Activated naive CD4-positive, alpha-beta T cell treated with anti-CD3 and anti-CD28 coated beads, Interleukin-2, amount 50 U/mL, for 16 hours (primary cell): ENCODE data around the gene DENND6B.
"Not testable (repeated sequence)": the region's sequence is repeated elsewhere in the genome, so short reads cannot be mapped to it uniquely, and the experiment has no call there.

Experiments
- DNase-seq: peaks from one replicate; pipeline ENCODE4 v3.0.0-alpha.2; 2020

Gene DENND6B

DNA sequence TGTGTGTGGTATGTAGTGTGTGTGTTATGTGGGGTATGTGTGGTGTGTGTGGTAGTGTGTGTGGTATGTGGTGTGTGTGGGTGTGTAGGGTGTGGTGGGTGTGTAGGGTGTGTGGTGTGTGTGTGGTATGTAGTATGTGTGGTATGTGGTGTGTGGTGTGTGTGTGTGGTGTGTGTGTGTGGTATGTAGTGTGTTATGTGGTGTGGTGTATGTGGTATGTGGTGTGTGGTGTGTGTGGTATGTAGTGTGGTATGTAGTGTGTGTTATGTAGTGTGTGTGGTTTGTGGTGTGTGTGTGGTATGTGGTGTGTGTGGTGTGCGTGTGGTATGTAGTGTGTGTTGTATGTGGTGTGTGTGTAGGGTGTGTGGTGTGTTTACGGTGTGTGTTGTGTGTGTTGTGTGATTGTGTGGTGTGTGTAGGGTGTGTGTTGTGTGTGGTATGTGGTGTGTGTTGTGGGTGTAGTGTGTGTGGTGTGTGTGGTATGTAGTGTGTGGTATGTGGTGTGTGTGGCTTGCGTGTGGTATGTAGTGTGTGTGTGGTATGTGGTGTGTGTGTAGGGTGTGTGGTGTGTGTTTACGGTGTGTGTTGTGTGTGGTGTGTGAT is 12.1 kb upstream of the DENND6B start:
- DNase-seq = no peak

DNA sequence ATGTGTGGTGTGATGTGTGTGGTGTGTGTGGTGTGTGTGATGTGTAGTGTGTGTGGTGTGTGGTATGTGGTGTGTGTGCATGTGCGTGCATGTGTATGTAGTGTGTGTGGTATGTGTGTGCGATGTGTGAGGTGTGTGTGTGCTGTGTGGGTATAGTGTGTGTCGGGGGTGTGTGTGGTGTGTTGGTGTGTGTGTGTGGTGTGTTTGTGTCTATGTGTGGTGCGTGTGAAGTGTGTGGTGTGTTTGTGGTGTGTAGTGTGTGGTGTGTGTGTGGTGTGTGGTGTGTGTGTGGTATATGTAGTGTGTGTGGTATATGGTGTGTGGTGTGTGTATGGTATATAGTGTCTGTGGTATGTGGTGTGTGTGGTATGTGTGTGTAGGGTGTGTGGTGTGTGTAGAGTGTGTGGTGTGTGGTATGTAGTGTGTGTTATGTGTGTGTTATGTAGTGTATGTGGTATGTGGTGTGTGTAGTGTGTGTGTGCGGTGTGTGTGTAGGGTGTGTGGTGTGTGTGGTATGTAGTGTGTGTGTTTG is 11.3 kb upstream of the DENND6B start:
- DNase-seq = no peak

DNA sequence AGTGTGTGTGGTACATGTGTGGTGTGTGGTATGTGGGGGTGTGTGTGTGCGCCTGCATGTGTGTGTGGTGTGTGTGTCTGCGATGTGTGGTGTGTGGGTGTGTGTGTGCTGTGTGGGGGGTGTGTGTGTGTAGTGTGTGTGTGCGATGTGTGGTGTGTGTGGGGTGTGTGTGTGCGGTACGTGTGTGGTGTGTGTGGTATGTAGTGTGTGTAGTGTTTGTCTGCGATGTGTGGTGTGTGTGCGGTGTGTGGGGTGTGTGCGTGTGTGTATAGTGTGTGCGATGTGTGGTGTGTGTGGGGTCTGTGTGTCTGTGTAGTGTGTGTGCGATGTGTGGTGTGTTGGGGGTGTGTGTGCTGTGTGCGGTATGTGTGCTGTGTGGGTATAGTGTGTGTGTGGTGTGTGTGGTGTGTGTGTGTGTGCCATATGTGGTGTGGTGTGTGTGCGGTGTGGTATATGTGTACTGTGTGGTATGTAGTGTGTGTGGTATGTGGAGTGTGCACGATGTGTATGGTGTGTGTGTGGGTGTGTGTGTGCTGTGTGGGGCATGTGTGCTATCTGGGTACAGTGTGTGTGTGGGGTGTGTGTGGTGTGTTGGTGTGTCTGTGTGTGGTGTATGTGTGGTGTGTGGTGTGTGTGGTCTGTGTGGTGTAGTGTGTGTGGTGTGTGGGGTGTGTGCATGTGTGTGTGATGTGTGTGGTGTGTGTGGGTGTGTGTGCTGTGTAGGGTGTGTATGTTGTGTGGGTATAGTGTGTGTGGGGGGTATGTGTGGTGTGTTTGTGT is 10.6 kb upstream of the DENND6B start:
- no peak for DNase-seq

DNA sequence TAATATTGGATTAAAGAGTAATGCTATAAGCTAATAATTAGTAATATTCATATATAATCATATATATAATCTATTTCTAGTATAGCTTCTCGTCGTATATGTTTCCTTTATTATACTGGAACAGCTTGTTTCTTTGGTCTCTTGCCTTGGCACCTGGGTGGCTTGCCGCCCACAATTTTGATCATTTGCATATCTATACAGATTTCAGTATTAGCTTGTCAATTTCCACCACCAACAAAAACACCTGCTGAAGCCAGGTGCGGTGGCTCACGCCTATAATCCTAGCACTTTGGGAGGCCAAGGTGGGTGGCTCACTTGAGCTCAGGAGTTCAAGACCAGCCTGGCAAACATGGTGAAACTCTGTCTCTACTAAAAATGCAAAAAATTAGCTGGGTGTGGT is 7.6 kb upstream of the DENND6B start:
- not testable (repeated sequence) for DNase-seq

DNA sequence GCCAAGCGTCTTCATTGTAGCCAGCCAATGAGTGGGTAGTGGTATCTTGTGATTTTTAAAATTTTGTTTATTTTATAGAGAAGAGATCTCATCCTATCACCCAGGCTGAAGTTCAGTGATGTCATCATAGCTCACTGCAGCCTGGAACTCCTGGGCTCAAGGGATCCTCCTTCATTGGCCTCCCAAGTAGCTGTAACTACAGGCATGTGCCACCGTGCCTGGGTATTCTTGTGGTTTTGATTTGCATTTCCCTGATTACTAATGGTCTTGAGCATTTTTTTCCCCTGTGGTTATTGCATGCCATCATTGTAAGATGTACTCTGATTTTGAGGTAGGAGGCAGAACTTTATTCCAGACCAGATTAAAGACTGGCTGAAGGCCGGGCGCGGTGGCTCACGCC is 2.4 kb upstream of the DENND6B start:
- DNase-seq = no peak

DNA sequence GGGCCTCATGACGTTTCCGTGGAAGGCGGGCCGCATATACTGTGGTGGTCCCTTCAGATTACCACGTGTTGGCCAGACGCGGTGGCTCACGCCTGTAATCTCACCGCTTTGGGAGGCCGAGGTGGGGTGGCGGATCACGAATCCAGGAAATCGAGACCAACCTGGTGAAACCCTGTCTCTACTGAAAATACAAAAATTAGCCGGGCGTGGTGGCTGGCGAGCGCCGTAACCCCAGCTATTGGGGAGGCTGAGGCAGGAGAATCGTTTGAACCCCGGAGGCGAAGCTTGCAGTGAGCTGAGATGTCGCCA is 853 bp upstream of the DENND6B start:
- DNase-seq = no peak

DNA sequence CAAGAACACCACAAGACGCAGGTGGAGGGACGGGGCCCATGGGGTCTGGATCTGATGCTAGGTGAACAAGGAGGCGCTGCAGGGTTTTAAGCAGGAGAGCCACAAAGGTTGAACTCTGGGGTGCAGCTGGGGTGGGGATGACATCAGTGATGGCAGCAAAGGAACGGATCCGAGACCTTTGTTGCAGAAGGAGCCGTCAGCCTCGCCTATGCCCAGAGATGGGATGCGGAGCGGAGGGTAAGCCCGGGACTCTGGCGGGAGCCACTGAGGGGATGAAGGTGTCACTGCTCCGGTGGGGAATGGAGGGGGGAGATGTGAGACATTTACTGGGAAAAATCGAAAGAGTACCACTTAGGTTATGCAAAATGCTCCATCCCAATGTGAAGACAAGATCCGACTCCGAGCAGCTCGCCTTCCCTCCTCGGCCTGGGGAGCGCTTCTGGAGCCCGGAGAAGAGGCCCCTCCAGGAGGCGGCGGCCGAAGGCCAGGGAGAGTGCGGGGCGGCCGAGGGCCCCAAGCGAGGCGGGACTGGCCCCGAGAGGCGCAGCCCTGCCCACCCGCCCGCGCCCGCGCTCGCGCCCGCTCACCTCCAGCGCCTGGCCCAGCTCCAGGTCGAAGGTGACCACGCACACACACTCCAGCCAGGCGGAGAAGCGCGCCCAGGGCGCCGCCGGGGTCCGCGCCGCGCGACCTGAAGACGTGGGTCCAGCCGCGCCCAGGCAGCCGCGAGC is 422 bp downstream of the DENND6B start:
- DNase-seq = no peak

DNA sequence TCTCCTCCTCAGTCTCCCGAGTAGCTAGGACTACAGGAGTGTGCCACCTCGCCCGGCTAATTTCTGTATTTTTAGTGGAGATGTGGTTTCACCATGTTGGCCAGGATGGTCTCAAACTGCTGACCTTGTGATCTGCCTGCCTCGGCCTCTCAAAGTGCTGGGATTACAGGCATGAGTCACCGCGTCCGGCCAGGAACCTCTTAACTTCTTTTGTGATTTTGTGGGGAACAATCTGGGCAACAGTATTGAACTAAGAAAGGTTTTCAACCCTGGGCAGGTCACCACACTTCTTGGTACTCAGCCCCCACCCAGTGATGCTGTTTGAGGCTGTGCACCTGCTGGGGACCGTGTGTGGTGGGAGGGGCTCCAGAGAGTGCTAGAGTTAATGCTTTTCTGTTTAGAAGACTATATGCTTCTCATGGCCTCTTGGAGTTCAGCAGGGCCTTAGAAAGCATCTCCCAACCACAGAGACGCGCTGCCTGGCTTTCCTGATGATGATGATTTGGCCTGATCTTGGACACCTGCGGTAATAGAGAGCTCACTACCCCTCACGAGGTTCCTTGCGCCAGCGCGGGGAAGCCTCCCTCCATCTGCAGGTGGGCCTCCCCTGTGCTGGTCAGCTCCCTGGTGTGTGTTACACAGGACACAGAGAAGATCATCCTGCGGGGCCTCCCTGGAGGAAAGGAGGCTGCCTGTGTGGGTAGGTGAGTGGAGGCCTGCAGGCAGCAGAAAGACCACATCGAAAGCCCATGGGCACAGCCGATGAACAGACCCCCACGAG is 1.2 kb downstream of the DENND6B start:
- DNase-seq = no peak

DNA sequence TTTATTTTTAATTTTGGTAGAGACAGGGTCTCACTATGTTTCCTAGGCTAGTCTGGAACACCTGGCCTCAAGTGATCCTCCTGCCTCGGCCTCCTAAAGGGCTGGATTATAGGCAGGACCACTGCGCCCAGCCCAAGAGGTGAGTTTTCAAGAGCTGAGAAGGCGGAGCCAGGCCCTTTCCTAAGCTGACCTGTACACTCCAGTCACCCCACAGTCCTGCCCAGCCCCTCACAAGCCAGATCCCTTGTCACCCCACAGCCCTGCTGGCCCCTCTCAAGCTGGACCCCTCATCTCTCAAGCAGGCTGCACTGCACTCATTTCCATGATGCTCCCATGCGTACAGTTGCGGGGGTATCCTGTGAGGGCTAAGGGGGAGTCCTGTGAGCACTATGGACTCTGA is 2.9 kb downstream of the DENND6B start:
- no peak for DNase-seq

DNA sequence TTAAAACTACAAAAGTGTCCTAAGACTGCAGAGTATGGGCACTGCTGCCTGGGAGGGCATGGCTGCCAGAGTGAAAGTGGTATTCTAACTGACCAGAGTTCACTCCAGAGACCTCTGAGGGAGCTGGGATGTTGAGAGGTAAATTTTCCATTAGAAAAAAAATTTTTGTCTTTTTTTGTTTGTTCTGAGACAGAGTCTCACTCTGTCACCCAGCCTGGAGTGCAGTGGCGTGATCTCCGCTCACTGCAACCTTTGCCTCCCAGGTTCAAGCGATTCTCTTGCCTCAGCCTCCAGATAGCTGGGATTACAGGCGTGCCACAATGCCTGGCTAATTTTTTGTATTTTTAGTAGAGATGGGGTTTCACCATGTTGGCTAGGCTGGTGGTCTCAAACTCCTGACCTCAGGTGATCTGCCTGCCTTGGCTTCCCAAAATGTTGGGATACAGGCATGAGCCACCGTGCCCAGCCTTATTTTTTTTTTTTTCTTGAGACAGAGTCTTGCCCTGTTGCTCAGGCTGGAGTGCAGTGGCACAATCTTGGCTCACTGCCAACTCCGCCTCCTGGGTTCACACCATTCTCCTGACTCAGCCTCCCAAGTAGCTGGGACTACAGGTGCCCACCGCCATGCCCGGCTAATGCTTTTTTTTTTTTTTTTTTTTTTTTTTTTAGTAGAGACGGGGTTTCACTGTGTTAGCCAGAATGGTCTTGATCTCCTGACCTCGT is 4.3 kb downstream of the DENND6B start:
- DNase-seq = peak; percentile 14

DNA sequence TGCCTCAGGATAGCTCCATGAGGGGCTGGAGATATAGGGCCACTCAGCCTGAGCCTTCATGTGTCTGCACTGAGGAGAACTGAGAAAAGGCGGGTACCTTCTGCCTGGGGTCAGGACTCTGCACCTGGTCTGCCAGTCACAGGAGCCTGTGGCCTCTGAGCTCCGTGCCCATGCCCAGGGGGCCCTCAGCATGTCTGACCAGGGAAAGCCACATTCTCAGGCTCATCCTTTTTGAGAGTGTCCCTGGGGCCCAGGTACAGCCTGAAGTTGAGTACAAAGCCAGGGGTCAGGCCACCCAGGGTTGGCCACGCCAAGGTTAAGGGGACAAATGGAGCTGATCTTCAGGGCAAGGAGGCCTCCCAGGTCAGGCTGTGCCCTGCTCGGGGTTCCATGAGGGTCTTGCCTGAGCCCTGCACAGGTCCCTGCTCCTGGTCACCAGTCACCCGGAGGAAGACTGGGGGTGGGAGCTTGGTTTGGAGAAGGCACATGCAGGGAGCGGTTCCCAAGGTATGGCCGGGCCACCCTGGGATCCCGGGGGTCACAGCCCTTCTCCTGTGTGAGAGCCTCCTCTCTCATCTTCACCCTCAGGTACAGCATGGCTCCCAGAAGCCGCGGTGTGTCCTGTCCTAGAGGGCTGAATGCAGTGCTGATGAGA is 6.0 kb downstream of the DENND6B start:
- no peak for DNase-seq

DNA sequence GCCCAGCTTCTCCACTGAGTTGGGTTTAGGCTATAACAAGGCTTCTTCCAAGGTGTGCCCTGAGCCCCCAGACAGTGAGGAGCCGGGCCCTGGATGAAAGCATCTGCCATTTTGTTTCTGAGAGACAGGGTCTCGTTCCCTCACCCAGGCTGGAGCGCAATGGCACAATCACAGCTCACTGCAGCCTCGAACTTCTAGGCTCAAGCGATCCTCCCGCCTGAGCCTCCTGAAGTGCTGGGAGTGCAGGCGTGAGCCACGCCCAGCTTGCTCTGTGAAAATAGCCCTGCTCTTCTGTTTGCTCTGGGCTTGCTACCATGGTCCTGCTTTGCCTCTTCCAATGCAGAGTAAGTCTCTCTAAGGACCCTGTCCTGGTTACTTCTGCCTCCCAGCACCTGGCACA is 6.7 kb downstream of the DENND6B start:
- no peak for DNase-seq

DNA sequence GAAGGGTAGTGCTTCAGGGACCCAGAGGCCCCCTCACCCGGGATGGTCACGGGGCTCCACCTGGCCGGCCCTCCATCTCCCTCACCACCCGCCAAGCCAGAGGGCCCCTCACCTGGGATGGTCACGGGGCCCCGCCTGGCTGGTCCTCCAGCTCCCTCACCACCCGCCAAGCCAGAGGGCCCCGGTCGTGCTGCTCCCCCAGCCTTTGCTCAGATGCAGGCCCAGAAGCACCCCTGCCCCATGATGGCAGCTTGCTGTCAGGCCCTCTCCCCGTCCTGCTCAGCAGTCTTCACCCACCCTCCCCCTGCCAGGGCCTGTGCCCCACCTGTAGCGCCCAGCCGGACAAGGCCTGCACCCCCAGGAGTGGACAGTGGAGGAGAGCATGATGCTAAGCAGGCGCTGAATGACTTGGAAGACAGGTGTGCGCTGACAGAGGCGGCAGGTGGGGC is 7.3 kb downstream of the DENND6B start:
- no peak for DNase-seq

DNA sequence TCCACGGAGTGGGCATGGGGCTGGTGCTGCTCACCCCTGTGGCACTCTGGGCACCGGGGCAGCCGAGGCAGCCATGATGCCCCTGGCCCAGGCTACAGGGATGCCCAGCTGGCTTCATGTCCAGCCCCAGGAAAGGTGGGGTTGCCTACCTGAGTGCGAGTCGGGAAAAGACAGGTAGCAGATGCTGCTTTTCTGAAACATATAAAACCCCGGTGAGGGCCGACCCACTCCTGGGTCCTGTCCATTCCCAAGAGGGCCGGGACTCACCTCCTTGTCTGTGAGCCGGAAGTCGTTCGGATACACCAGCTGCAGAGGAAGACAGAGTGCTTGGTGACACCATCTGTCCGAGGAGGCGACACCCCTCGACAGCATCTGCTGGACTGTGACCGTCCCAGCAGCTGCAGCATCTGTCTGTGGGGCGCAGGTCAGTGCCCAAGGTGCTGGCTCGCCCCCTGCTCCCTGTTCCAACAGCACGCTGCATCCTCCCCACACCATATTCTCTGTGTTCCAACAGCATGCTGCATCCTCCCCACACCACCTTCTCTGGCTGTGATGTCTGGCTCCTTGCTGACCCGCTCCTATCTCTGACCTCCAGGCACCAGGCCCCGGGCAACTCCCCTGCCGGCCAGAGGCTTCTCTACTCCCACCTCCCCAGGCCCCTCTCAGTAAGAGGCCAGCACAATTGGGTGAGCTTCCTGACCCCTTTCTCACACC is 8.0 kb downstream of the DENND6B start:
- DNase-seq = peak; percentile 9

DNA sequence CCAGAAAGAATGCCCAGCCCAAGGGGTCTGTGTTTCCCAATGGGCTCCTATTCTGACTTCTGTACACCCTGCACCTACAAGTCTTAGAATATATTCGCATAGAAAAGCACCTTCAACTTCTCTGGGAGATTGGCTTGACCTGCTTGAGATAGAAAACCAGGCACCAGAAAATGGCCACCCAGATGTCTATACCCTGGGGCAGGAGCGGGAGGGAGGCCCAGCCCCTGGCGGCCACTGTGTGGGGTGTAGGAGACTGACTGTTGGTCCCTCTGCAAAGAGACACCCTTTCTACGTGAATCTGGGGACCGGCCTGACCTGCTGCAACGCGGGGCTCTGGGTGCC is 8.5 kb downstream of the DENND6B start:
- no peak for DNase-seq

DNA sequence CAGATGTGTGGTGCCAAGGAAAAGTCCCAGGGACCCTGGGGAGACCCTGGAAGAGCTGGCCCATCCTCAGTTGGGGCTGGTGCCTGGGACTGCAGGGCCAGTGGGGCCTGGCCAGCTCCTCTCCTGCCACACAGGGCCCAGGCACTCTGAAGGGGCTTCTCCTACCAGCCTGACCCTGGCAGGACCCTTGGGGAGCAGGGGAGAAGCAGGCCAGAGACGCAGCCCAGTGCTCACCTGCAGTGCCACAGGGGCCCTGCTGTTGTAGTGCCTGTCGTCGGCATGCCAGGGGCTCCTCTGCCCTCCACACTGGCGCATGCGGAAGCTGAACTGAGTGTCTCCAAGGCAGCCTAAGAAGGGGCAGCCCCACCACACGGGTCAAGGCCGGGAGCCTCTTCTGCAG is 9.1 kb downstream of the DENND6B start:
- no peak for DNase-seq

DNA sequence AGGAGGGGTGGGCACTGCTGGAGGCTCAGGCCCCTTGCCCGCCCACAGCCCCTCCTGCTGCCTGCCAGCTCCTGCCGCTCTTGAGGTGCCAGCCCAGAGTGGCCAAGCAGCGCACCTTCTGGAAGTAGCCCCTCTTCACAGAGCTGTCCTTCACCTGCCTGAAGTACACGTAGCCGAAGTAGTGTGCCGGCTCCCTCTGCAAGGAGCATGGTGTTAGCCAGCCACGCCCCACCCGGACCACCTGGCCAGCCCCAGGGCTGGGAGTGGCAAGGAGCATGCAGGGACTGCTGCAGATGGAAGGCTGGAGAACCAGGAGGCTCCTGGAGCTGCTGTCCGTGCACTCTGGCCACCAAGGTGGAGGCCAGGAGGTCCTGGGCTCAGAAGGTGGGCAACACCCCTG is 9.6 kb downstream of the DENND6B start:
- peak; percentile 8 for DNase-seq

DNA sequence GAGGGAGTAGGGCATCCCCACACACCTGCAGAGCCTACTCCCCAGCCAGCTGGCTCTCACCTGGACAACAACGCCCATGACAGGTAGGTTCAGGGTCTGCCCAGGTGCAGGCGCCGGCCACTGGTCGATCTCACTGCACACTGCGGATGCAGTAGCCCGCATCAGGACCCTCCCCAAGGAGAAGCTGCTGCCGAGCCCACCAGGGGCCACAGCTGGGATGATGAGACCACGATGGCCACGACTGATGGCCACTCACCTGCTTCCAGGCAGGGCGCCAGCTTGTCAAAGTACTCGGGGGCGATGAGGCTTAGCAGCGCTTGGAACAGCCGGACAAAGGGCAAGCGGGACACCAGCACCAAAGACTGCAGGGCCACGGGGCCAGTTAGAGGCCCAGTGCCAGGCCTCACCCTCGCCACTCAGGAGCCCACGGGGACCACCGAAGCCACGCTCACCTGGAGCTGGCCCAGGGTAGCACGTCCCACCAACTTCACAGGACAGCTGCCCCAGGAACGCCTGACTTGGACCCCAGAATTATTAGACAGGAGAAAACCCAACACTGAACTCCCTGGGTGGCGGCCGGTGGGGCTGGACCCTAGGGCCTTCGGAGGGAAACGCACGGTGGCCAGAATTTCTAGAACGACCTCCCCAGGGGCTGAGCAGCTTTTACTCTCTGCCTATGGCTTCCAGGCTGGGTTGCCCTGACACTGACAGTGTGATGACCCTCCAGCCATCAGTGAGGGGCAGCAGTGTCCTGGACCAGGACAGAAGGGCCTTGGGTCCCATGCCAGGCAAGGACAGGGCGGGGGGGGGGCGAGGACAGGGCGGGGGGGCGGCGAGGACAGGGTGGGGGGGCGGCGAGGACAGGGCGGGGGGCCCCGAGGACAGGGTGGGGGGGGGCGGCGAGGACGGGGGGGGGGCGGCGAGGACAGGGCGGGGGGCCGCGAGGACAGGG is 10.4 kb downstream of the DENND6B start:
- DNase-seq = peak; percentile 11

DNA sequence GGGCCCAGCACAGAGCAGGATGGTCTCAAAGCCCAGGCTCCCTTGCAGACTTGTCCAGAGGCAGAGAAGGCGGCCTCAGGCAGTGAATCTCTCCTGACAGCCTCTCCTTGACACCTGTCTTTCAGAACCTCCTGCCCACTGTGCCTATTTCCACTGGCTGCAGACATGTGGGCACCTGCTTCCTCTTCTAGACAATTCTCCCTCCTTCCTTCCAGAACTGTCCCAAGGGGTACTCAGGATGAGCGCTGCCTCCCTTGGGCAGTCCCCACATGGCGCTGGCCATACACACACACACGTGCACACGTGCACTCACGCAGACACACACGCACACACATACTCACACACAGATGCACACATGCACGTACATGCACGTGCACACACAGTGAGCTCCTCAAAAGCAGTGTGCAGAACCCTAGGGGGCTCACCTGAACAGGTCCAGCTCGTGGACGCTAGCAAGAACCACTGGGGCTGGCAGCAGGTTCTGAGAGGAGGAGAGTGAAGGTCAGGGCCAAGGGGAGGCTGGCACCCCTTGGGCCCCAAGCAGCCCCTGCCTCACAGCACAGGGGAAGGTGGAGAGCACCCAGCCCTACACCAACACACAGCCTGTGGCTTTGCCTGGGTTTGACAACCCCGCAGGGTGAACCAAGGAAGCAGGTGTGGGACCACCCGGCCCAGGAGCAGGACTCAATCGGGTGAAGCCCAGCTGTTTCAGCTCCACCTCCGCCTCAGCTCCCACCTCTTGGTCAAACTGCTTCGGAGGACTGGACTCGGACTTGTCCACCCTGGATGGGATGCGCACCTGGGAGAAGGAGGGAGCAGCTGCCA is 11.3 kb downstream of the DENND6B start:
- DNase-seq = no peak
